T47D (cell line): ENCODE data around the gene ZNF454.

ENCODE experiments used
- DNase-seq, 2 experiments: peaks; one replicate each; pipeline versions ENCODE4 v3.0.0 to v3.0.0-alpha.2; 2011 to 2012; ENCODE audit warnings: low read depth in 1 of 2, low spot score in 1 of 2
- JUND ChIP-seq: IDR thresholded peaks from 2 replicates; pipeline ENCODE4 v1.6.1; 2012; ENCODE audit warnings: low read depth
- in situ Hi-C: cut with HindIII; loops from 2 replicates; pipeline ENCODE4 v1.10.0; 2016; ENCODE audit warnings: low sequenced_read_pairs, low pct_unique_long_range_greater_than_20kb

The ZNF454 gene

GRCh38 chr5:178998441-178998840 is 57.4 kb downstream of the ZNF454 start:
- TF ChIP-seq JUND: no peak
- in situ Hi-C loops: no loop called here
- no peak for DNase-seq

GRCh38 chr5:179006564-179006963 is 65.6 kb downstream of the ZNF454 start:
- in situ Hi-C loops: no loop called here
- no peak for TF ChIP-seq JUND
- no peak for DNase-seq

GRCh38 chr5:179008667-179009066 is 67.7 kb downstream of the ZNF454 start:
- in situ Hi-C loops: no loop called here
- no peak for TF ChIP-seq JUND
- no peak for DNase-seq
